Loucy (cell line): Measurements from ENCODE around the gene CCDC57.

Experiments used
- CTCF ChIP-seq: fragments of 200-600 bp; sonication (generic); conservative IDR thresholded peaks from 2 replicates; pipeline ENCODE4 v1.5.1; 2014; ENCODE audit warnings: mild to moderate bottlenecking, antibody characterized with exemption, low read length
- EZH2phosphoT487 ChIP-seq: fragments of 200-600 bp; IDR thresholded peaks from 2 replicates; pipeline ENCODE4 v1.6.1; 2018; ENCODE audit warnings: antibody characterized with exemption, mild to moderate bottlenecking, moderate library complexity, borderline replicate concordance

DNA sequence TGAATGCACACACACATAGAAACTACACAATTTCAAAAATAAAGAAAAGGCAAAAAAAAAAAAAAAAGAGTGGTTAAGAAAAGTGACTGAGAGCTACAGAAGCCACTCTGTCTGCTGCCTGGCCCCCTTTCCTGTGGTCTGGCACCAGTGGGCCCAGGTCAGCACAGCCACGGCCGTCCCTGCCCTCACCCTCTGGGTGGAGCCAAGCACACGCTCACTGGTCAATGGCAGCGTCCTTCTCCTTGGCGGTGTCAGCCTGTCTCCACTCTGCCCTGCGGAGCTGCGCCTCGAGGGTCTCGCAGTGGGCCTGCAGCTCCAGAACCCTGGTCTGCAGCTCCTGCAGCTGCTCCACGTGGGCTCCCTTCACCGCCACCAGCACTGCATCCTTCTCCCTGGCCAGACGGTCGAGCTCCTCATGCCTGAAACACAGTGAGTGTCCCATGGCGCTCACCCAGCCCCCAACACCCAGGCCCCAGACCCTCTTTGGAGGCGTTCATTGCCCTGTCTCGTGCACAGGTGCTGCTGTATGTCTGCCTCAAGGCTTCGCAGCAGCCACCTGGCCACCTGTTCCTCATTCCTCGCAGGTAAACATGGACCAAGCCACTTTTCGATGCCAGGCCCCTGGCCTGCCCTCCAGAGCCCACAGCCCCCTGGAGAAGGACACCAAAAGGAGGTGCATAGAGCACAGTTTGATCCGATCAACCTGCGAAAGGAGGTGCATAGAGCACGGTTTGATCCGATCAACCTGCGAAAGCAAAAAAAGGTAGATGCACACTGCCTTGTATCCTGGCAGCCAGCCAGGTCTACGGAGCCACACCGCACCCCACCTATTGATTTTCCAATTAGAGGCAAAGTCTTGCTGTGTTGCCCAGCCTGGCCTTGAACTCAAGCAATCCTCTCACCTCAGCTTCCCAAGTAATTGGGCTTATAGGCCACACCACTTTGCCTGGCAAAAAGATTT, 24.4 kb downstream of the CCDC57 start:
- TF ChIP-seq CTCF (no peak), EZH2phosphoT487 (no peak)
